Measurements from ENCODE around the gene MPC1.
"Not testable (repeated sequence)": the region's sequence is repeated elsewhere in the genome, so short reads cannot be mapped to it uniquely, and the experiment has no call there.

Gene MPC1

GRCh38 chr6:166379103-166379586 is 3.6 kb downstream of the MPC1 start:
- no peak for DNase-seq

- DNase-seq: no peak
Measured at GRCh38 chr6:166377721-166378120, 5.0 kb downstream of the MPC1 start.

- DNase-seq: no peak
Measured at GRCh38 chr6:166375013-166375412, 7.7 kb downstream of the MPC1 start.

GRCh38 chr6:166370489-166370888 is 12.3 kb downstream of the MPC1 start:
- no peak for DNase-seq

- DNase-seq: no peak
Measured at GRCh38 chr6:166369782-166370181, 13.0 kb downstream of the MPC1 start.

- no peak for DNase-seq
Measured at GRCh38 chr6:166366921-166367320, 15.8 kb downstream of the MPC1 start.

GRCh38 chr6:166365806-166366205 is 16.9 kb downstream of the MPC1 start:
- DNase-seq: no peak

- no peak for DNase-seq
Measured at GRCh38 chr6:166365221-166365620, 17.5 kb downstream of the MPC1 start.

- no peak for DNase-seq
Measured at GRCh38 chr6:166364456-166364855, 18.3 kb downstream of the MPC1 start.

- not testable (repeated sequence) for DNase-seq
Measured at GRCh38 chr6:166362427-166362826, 20.3 kb downstream of the MPC1 start.

GRCh38 chr6:166361077-166361429 is 21.7 kb downstream of the MPC1 start:
- DNase-seq: no peak

- no peak for DNase-seq
Measured at GRCh38 chr6:166360243-166361076, 22.3 kb downstream of the MPC1 start.

- no peak for DNase-seq
Measured at GRCh38 chr6:166355552-166355951, 27.2 kb downstream of the MPC1 start.

GRCh38 chr6:166354965-166355364 is 27.8 kb downstream of the MPC1 start:
- DNase-seq: no peak

- no peak for DNase-seq
Measured at GRCh38 chr6:166354143-166354542, 28.6 kb downstream of the MPC1 start.

GRCh38 chr6:166353507-166353906 is 29.2 kb downstream of the MPC1 start:
- DNase-seq: no peak

GRCh38 chr6:166352923-166353322 is 29.8 kb downstream of the MPC1 start:
- DNase-seq: no peak

- peak in 2 of 3 experiments; percentile 84 to 99 for DNase-seq
Measured at GRCh38 chr6:166351715-166352285, 30.9 kb downstream of the MPC1 start.

GRCh38 chr6:166348305-166348949 is 34.3 kb downstream of the MPC1 start:
- no peak for DNase-seq

- DNase-seq: no peak
Measured at GRCh38 chr6:166346965-166347364, 35.8 kb downstream of the MPC1 start.

GRCh38 chr6:166346449-166346848 is 36.3 kb downstream of the MPC1 start:
- no peak for DNase-seq

GRCh38 chr6:166345672-166346071 is 37.1 kb downstream of the MPC1 start:
- not testable (repeated sequence) for DNase-seq

- not testable (repeated sequence) for DNase-seq
Measured at GRCh38 chr6:166344921-166345320, 37.8 kb downstream of the MPC1 start.

- DNase-seq: no peak
Measured at GRCh38 chr6:166344240-166344639, 38.5 kb downstream of the MPC1 start.

Data from NCI-H1417 (cell line).